Stimulated activated CD8-positive, alpha-beta memory T cell treated with anti-CD3 and anti-CD28 coated beads, Interleukin-12 subunit alpha, Interleukin-12 subunit beta, amount 100 ng/mL, for 24 hours (primary cell): ENCODE measurements around the gene DGKQ.
A peak's percentile ranks its signal among the peaks of the same experiment; 100 is the strongest.

ENCODE experiments used
- DNase-seq: peaks from one replicate; pipeline ENCODE4 v3.0.0-alpha.2; 2020; ENCODE audit errors: extremely low read depth

The DGKQ gene

GRCh38 chr4:995311-996026 is 22.1 kb upstream of the DGKQ start:
- DNase-seq, result no peak

DNA sequence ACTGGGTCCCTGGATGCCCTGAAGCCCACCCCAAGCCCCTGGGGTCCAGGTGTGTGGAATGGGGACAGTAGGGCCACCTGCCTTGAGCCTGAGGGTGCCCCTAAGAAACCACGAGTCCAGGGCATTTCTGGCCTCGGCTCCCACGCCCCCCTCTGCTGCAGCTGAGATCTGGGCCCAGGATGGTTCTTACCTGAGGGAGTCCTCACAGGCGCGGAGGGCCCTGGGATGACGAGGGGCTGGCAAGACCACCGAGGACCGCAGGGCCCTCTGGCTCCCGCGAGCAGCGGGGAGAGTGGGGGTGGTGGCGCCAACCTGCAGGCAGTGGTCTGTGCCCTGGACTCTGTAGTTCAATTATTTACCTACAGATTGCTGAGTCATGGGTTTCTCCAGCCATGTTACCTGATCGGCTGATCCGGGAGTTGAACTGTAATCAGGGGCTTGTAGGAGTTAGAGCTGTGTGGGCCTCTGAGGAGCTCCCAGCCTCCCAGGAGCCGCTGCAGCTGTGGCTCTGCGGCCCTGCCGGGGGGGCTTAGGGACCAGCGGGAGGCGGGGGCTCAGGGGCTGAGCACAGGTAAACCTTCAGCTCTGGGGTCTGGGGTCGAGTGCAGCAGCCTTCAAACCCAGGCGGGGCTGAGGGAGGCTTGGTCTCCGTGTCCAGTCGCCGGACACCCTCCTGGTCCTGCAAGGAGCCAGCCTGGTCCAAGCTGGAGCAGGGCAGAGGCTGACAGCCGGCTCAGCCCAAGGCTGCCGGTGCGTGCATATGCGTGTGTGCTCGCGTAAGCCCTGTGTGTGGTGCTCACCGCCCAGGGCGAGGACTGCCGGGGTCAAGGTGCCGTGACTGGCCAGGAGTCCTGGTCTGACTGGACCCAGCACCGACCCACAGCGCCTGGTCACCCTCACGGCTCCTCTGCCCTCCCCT is 20.0 kb upstream of the DGKQ start, which contains the start of gene SLC26A1:
SLC26A1 (minus strand) TSS at position 294 of the 919 bp plus-strand sequence. CDS start 1,701 bp downstream, outside the sequence.
- DNase-seq, result no peak

- DNase-seq, result no peak
Observed at GRCh38 chr4:992297-993110, 19.1 kb upstream of the DGKQ start.

- DNase-seq, result no peak
Observed at GRCh38 chr4:991451-992296, 18.3 kb upstream of the DGKQ start.

DNA sequence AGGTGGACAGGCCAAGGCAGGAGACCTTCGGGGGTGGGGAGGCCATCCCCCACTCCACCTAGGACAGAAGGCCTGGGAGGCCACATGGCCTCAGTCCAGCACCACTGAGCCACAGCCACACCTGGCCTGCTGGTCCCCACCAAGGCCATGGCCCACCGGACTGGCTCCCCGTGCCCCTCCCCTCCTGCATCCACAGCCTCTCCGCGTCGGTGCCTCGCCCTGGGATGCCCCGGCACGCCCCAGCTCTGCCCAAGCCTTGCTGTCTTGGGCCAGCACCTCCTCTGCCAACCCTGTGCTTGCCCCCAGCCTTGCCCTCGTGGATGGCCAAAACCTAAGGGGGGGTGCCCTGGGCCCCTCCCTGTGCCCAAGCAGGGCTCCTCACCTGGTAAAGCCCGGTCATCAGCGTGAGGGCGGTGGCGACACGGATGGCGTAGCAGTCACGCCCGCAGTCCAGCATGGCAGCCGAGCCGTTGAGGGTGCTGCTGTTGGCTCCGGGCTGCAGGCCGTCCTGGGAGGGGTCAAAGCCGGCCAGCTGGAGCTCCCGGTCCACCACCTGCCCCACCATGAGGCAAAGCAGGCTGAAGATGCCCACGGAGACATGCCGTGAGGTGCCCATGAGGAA is 17.5 kb upstream of the DGKQ start:
- no peak for DNase-seq

- no peak for DNase-seq
Observed at GRCh38 chr4:989722-990471, 16.5 kb upstream of the DGKQ start.

GRCh38 chr4:988726-989721 is 15.7 kb upstream of the DGKQ start:
- no peak for DNase-seq

- no peak for DNase-seq
Observed at GRCh38 chr4:987624-988513, 14.5 kb upstream of the DGKQ start.

DNA sequence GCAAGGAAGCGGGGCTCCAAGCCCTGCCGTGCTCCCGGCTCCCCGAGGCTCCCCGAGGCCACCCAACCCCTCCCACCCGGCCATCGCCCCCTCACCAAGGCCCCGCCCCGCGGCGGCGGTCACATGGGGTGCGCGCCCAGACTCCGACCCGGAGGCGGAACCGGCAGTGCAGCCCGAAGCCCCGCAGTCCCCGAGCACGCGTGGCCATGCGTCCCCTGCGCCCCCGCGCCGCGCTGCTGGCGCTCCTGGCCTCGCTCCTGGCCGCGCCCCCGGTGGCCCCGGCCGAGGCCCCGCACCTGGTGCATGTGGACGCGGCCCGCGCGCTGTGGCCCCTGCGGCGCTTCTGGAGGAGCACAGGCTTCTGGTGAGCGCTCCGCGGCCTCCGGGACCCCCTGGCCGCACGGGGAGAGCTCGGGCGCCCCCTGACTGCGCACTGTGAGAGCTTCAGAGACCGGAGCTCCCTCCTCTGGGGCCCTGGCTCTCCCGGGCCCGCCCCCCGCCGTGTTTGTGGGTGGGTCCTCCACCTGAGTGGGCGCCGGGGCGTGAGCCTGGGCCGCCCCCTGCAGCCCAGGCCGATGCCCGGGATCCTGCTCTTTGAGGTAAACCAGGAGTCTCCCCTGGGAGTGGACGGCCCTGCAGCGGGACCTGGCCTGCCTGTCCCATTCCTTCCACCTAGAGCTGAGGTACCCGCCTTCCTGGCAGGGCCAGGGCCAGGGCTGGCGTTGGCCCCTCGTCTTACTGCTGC is 13.7 kb upstream of the DGKQ start, which contains the start of gene IDUA:
IDUA (plus strand) TSS at position 166 of the 745 bp plus-strand sequence; CDS start at position 207, 41 bp downstream.
- peak; percentile 75 for DNase-seq

DNA sequence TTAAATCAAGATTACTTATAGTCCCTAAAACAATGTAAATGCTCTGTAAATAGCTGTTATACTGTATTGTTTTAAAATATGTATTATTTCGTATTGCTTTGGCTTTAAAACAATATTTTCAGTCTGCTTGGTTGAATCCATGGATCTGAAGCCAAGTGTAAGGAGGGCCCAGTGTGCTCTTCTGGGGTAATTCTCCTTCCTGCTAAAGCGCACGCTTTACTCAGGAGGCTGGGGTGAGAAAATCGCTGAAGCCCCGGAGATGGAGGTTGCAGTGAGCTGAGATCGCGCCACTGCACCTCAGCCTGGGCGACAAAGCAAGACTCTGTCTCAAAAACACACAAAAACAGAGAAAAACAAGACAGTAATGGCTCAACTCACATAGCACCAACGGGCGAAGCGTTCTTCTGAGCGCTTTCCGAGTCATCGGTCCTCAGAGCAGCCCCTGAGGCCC is 13.1 kb upstream of the DGKQ start:
- DNase-seq, result no peak

- no peak for DNase-seq
Observed at GRCh38 chr4:985123-985830, 11.9 kb upstream of the DGKQ start.

- DNase-seq, result no peak
Observed at GRCh38 chr4:984336-985054, 11.1 kb upstream of the DGKQ start.

GRCh38 chr4:982814-983213 is 9.4 kb upstream of the DGKQ start:
- no peak for DNase-seq

DNA sequence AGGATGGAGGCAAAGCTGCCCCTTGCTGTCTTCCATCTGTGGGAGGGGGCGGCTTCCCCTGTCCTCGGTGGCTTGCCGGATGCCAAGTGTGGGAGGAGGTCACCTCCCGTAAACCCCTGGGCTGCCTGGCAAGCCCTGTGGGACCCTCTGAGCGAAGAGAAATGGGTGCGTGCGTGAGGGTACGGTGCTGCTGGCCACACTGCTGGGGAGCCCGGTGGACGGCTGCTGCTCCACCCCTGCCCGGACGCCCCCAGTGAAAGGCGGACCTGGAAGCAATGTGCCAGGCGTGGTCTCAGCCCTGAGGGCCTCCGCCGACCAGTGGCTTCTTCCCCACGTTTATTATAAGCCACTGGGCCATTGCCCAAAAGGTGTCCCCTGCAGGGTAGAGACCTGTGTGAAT is 8.9 kb upstream of the DGKQ start:
- DNase-seq, result no peak

GRCh38 chr4:978957-979701 is 5.8 kb upstream of the DGKQ start:
- DNase-seq, result no peak
